Activated CD4-positive, alpha-beta T cell treated with anti-CD3 and anti-CD28 coated beads, Interleukin-2, amount 50 U/mL, for 48 hours (primary cell): ENCODE data around the gene PCLO.
A peak's percentile ranks its signal among the peaks of the same experiment; 100 is the strongest.

Source experiments
- DNase-seq, 2 experiments: peaks; one replicate each; pipeline ENCODE4 v3.0.0-alpha.2; 2020

The PCLO gene

DNA sequence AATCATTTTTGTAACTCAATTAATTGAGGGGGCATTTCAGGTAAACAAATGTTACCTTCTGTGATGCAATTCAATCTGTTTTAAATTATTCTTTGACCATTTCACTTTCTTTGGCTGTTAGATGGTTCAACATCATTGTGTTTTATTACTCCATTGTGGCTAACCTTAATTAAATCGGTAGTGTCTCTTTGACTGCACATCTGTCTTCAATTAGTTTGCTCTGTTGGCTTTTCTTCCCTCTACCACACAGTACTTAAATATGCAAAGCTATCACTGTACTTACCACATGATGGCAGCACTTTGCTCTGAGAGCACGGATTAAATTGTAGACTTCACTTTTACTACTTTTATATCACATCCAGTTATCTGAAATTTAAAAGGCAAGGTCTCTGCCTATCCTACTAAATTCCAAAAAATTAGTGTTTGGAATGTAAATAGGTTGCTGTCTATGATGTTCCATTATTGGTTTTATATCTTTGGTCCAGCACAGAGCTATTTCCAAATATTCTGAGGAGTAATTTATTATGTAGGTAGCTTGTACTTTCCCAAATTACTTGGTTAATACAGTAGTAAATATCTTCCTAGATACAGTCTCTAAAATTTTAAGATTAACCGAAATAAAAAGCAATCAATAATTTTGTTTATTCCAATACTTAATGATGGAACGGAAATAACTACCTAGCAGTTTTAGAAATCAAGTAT, 352.0 kb downstream of the PCLO start:
- no peak for DNase-seq

DNA sequence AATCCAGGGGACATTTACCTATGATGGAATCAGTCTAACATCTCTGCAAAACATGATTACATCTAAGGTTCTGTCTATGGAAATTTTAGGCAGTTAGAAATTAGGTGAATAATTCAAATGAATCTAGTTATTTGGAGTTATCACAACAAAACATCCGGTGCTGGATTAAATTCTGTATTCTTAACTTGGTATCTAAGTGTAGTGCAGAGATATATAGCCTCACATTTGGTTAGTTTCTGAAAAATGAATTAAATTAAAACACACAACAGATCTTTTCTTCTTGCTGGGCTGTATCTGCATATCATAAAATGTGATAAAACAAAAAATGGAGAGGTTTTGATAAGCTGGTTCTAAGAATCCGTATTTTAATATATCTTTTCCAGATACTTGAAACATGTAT, 354.1 kb downstream of the PCLO start:
- DNase-seq, result no peak

DNA sequence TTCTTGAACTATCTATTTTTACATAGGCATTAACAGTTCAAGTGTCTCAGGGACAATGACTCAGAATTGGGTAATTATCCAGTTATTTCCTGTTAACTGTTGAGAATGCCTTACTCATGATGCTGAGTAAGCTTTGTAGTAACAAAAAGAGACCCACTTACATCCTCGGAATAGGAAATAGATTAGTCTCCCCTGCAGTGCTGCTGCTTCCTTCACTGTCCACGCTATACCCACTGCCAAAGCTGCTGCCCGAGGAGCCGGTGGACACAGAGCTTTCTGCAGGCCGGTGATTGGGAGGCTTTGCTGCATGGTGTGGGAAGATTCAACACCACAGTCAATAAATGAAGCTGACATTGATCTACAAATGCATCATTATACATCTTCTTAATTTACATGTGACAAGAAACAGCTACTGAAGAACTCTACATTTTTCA, 357.1 kb downstream of the PCLO start:
- DNase-seq, result no peak

DNA sequence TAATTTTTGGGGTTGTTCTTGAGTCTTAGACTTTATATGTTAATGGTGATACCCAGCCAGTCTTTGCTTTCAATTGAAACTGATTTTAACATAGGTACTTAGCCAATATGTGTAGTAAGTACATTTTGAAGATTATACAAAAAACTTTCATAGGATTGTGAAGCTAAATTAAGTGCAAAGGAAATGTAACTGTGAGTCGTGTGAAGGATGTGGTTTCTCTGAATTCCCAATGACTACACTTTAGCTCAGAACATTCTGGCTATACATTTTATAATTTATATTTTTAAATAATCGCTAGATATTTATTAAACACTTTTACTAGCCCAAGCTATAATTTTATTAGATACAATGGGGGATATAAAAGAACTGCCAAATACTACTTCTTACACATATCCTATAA, 359.3 kb downstream of the PCLO start:
- no peak for DNase-seq

DNA sequence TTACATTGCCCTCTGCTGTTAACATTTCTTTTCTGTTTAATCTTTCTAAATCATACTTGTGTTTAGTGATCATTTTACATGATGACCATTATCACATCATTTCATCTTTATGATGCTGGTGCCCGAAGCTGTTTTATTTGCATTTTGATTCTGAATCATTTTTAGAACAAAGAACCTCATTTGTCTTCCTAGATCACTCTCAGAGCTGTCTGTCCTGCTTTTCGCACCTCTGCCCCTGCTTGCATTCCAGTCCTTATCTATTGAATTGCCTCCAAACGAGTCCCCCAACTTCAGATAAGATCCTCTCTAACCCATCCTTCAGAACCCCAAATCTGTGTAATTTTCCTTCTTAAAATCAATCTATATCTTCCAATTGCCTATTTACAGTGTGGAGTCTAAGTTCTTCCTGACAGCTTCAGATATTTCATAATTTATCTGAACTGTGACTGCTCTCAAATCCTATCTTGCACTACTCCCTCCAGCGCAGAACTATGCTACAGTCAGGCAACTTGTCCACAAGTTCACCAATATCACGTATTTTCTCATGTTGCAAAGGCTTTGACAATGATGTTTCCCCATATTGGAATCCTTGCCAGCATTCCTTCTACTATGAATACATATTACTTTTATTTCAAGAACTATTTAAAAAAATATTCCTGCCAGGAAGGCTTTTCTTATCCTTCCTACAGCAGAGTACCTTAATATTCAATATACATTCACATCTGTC, 372.6 kb downstream of the PCLO start:
- no peak for DNase-seq

DNA sequence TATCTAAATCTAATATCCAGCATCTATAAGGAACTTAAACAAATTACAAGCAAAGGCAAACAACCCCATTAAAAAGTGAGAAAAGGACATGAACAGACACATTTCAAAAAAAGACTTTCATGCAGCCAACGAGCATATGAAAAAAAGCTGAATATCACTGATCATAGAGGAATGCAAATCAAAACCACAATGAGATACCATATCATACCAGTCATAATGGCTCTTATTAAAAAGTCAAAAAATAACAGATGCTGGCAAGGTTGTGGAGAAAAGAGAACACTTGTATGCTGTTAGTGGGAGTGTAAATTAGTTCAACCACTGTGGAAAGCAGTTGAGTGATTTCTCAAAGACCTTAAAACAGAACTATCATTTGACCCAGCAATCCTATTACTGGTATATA, 384.7 kb downstream of the PCLO start:
- no peak for DNase-seq

DNA sequence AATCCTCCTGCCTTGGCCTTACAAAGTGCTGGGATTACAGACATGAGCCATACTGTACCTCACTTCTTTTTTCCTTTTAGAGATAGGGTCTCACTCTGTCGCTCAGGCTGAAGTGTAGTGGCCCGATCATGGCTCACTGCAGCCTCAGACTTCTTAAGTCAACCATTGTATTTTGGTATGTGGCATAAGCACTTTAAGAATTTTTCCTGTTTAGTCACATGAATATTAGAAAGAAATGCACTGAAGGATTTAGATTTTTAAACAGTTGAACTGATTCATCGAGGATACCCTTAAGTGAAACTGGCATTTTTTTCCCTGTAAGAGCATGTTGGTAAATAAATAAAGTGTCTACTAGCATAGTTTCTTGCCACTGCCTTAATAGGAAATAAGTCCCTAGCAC, 399.8 kb downstream of the PCLO start:
- no peak for DNase-seq

DNA sequence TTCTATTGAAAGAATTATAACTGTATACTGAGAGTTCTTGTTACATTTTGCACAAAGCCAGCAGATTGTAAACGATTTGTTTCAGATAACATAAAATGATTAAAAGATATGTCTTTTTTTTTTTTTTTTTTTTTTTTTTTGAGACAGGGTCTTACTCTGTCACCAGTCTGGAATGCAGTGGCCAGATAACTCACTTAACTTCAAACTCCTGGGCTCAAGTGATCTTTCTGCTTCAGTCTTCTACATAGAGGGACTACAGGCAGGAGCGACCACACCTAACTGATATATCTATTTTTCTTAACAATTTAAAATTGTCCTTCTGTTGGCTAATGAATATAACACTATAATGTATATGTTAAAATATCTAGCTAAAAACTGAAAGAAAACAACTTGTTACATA, 401.9 kb downstream of the PCLO start:
- DNase-seq, result no peak

DNA sequence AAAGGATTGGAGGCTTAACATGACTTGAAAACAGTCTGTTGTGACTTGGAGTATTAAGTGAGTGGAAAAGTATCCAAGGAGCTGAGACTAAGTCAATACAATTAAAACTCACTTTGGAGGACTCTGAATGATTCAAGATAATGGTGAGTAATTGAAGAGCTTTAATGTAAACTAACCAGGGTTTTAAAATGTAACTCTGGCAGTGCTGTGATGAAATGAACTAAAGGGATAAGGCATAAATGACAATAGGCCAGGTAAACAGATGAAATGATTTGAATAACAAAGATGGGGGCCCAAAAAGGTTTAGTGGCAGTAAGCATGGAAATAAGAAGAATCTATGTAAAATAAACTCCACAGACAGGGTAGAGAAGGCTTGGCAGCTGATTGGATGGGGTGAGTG, 402.6 kb downstream of the PCLO start:
- no peak for DNase-seq

DNA sequence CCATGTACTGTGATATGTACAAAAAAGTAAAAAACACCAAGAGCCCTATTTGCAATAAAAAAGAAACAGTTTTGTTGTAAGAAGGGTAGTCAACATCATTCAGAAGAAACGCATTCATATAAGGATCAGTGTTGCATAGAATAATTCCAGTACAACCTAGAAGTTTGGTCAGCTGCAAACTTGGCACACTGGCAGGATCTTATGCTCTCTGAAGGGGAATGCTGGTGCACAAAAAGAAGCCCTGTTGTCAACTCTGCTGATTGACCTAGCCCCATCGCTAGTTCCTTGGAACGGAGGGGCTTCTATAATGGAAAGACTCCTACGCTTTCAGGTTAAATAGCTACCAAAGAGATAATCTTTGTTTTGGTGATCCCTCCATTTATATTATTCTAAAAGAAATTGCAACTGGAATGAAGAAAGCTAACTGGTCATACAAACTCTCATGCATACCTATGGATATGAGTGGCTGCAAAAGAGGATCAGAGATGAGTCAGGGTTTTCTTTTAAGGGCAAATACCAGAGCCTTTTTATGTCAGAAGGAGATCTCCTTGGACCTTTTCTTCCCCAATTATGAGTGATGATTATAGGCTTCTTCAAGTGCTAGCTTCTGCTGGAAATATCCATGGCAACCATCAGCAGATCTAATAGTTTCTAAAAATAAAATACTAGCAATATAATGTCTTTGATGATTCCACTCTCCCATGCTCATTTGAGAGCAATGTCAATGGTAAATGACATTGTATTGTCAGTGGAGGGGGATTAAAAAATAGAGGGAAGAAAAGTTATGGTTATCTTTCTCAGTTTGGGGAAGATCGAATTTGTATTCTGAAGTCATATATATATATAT, 406.8 kb downstream of the PCLO start:
- no peak for DNase-seq

DNA sequence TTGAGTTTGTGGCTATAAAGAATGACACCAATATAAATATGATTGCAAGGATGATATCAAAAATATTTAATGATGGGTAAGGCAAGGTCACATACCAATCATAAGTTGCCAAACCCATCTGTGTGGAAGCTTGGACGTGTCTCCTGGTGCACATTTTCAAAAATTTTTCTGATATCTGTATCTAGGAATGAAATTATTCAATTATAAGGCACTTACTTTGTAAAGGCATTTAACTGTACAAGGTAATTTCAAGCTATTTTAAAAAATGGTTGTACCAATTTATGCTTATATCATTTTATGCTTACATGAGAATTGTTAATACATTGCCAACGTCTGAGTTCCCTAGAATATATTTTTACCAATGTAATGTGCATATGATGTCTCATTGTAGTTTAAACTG, 412.7 kb downstream of the PCLO start:
- no peak for DNase-seq

DNA sequence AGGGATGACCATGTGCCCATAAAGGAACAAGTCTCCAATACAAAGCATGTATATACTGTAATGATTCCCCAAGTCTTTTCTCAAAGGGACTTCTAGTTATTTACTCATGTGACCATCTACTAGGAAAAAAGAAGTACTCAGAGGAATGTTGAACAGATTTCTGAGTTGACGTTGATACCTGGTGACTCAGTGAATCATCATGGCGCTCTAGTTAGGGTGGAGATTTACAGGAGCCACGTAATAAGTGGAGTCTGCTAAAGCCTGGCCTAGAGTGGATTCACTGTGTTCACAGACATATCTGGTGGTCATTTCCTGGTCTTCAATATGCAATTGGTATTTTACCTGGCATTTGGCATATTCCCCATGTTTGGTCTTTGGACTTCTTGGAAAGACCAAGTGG, 416.9 kb downstream of the PCLO start:
- no peak for DNase-seq

DNA sequence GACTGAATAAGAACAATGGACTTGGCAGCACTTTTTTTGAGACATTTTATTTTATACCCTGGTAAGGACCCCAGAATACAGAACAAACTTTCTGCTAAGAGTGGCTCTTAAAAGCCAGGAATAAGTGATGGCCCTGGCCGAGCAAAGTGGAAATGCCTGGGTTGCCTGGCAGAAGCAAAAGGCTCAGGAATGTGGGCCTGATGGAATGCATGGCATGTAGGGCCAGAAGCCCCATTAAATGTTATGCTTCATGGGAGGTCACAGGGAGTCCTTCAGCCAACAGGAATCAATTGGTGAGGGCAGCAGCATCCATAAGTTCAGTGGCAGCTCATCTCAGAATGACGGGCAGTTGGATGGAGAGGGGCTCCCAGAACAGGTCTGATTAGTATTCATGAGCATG, 417.6 kb downstream of the PCLO start:
- no peak for DNase-seq

DNA sequence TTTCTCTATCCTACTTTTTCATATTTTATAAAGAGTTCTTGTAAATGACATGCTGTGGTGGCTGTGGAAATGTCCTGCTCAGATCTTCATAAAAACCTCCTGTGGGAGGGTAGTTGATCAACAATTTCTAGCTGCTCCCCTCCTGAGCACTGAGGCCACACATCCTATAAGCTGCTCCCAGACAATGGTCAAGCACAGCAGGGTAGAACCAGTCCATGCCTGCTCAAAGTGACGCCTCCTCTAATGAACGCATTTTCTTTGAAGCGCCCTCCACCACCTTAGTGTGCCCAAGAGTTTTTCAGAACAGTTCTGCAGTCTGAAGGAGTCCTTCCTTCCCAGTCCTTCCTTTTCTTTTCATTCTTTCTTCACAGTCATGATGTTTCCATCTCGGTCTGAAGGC, 420.5 kb downstream of the PCLO start:
- DNase-seq, result no peak

DNA sequence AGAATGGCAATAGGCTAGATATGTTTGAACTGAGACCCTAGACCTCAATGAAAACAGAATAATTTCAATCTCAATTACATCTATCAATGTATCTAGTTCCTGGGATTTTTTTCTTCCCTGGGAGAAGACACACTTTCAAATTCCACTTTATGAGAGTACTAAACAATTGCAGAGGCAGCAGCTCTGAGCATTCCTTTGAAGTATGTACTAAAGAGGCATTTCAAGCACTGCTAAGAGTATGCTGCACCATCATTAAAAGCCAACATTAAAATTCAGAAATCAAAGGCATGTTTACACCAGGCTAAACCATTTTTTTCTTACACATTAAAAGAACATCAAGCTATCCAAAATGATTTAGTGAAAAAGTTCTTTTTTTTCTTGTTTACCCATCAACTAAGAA, 421.2 kb downstream of the PCLO start:
- DNase-seq, result no peak

DNA sequence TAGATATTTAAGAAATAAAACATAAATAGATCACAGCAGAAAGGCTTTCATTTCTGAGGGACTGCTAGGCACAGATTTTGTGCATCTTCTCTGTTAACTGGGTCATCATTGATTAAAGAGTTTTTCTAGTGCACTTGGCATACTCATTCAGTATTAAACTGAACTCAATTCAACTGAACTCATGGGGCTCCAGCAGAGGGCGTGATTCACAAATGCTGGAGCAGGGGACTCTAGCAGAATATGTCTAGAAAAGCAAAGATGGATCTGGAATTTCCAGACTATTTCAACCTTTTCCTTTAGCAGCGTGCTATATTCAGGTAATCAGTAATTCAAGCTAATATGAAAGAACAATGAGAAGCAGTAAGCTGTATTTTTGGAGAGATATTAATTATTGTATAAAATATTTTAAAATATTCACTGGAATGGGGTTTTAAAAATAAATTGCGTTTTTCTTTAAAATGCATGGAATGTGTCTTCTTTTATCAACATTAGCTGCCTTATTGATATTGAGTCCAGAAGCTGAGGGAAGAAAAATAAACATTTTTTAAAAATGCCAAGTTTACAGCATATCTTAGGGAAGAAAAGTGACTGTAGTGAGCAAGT, 422.3 kb downstream of the PCLO start:
- DNase-seq, result peak; percentile 2 to 4

DNA sequence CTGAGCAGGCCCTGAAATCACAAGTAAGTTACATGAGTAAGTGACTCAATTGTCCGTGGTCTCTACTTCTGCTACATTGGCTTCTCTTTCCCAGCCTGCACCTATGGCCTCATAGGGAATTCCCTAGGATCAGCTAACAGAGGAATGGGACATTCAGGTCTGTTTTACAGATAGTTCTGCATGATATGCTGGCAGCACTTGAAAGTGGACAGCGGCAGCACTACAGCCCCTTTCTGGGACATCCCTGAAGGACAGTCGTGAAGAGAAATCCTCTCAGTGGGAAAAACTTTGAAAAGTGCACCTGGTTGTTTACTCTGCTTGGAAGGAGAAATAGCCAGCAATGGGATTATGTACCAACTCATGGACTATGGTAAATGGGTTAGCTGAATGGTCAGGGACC, 426.1 kb downstream of the PCLO start:
- DNase-seq, result no peak

DNA sequence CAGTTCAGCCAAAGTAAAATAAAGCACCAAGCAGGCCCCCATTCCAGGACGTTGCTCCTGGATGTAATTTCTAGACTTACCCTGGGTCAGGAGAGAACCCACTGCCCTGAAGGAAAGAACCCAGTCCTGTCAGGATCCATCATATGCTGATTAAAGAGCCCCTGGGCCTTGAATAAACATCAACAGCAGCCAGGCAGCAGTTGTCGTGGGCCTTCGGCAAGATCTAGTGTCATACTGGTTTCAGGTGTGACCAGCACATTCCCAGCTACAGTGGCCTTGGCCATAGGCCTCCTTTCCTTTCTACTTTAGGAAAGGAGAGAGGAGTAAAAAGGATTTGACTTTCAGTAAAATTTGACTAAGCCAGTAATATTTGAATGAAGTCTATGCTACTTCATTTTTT, 430.0 kb downstream of the PCLO start:
- no peak for DNase-seq

DNA sequence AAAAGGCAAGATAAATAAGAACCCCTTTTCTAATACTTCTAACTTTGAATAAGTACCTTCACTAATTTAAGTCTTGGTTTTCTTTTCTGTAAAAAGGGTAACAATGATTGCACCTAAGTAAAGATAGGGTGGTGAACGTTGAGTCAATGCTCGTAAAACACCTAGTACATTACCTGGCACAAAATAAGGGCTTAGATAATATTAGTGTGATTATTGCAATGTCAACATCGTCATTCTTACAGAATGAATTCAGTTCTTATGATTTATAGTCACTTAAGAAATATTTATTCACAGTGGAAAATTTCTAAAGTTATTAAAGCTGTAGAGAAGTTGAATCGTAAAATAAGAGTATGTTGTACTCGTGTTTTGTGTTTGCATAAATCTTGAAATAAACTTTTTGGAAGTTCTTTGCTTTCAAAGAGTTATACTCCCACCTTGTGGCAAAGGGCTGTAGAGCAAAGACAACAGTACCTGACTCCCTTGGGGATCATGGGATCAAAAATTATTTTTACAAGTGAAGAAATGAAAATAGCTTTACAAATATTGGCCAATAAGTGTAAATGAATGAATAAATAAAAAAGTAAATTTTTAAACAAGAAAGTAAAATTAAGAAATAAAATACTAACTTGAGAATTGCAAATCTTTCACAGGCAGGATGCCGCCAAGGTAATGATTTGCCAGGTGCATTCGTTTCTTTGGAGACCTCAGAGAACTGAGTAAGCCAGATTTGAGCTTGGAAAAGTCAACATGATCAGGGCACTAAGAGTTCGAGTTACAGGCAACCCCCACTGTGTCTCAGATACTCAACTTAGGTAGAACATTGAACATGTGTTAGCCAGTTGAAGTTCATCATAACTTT, 433.3 kb downstream of the PCLO start:
- DNase-seq, result no peak

DNA sequence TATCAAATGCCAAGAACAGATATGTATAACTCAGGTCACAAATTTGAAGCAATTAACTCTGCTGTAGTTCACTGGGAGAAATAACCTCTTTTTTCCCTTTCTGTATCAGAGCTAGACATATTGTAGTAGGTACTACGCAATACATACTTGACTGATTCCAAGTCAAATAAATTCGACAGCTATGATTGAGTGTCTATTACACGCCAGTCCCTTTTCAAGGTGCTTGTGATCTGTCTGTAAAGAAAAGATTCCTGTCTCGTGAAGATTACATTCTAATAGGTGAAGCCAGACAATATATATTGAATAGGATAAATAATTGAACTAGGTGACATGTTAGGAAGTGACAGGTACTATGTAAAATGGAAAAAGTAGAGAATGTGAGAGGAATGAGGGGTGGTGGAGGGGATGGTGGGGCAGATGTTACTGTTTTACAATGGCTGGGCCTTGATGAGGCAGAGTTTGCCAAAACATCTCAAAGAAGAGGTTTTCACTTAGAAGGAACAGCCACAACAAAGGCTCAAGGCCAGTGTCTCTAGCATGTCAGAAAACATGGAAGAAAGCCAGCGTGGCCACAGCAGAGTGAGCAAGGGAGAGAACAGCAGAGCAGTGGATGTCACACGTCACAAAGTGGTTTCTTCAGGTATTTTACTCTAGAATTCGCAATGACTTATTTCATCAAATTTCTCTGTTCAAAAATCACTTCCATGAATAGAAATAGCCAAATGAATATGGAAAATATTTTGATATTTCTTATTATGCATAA, 436.5 kb downstream of the PCLO start:
- no peak for DNase-seq

DNA sequence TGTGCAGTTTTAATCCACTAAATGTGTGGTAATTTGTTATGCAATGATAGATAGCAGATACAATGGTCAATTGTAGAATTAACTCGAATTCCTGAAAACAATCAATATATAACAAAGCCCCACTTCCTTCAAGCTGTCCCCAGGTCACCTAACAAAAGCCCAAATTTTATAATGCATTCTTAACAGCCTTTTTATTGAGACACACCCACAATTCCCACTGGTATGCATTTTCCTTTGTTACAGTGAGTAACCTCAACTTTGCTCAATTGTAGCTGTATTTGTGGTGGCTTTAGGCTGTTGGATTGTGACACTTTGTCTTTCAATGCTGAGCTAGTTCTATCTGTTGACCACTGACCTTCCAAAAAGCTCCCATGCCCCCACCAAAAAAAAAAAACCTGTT, 439.3 kb downstream of the PCLO start:
- no peak for DNase-seq

DNA sequence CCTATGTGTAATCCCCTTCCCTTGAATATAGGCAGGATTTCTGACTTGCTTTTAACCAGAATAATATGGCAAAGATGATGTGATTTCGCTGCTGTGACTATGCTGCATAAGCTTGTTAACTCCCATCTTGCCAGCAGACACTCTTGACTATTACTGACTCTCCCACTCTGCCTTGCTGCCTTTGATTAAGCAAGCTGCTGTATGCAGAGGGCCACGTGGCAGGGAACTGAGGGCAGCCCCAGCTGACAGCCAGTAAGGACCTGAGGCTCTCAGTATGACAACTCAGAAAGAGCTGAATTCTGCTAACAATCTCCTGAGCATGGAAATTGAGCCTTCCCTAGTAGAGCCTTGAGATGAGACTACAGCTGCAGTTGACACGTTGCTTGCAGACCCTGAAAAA, 439.7 kb downstream of the PCLO start:
- no peak for DNase-seq
